Measurements from ENCODE around the gene ASTE1.

Gene ASTE1

GRCh38 chr3:130991126-130991525, 35.5 kb downstream of the ASTE1 start:
- Histone ChIP-seq H3K27me3 (ENCODE audit: control insufficient read depth in 1 of 2, insufficient read depth in 1 of 2, low read length in 2 of 2) (no peaks in the 10 kb centered on the region), H2BK15ac (ENCODE audit: low read depth, poor library complexity, severe bottlenecking) (no peak overlapping the region), H3K4ac (ENCODE audit: low read depth in 1 of 2, low read length in 2 of 2) (no peak overlapping the region), H3K4me3 (ENCODE audit: insufficient read depth in 1 of 2, low read depth in 1 of 2, low read length in 2 of 2) (no peak overlapping the region), H3K23ac (ENCODE audit: low read length in 2 of 2) (peak overlapping the region in 1 of 2 experiments; percentile 81), H2BK120ac (ENCODE audit: low read depth, low read length) (no peak overlapping the region), H4K8ac (ENCODE audit: low read length) (no peak overlapping the region), H3K79me1 (replicated peaks; ENCODE audit: low read length, poor library complexity, severe bottlenecking) (peaks cover 13% of the 10 kb centered on the region), H2BK12ac (ENCODE audit: low read length in 2 of 2) (no peak overlapping the region), H4K91ac (ENCODE audit: low read length) (no peak overlapping the region), H3K9ac (ENCODE audit: low read length) (no peak overlapping the region), H3K18ac (ENCODE audit: low read depth in 1 of 2, low read length in 2 of 2) (no peak overlapping the region), H2AK5ac (ENCODE audit: low read length, severe bottlenecking) (no peak overlapping the region), H3K9me3 (ENCODE audit: control insufficient read depth, low read length) (no peaks in the 10 kb centered on the region), H2AFZ (ENCODE audit: low read depth, low read length) (no peak overlapping the region), H3K27ac (ENCODE audit: low read length, poor library complexity, severe bottlenecking) (no peak overlapping the region), H3K14ac (ENCODE audit: low read length in 2 of 2) (no peak overlapping the region), H2BK5ac (ENCODE audit: low read depth, low read length, poor library complexity, severe bottlenecking) (no peak overlapping the region), H3K4me2 (ENCODE audit: low read length, poor library complexity, severe bottlenecking) (no peak overlapping the region), H3K4me1 (ENCODE audit: control insufficient read depth, insufficient read depth, low read depth, low read length) (no peaks in the 10 kb centered on the region), H3K36me3 (ENCODE audit: control insufficient read depth in 1 of 2, insufficient read depth in 2 of 2, low read depth in 1 of 2, low read length in 2 of 2) (peaks cover 17 to 45% of the 10 kb centered on the region in 2 experiments)
- DNase-seq = no peak
- 90% methylated on average over 4 of the region's 5 CpGs for WGBS

GRCh38 chr3:130990282-130990681, 36.3 kb downstream of the ASTE1 start:
- H2BK15ac ChIP-seq (ENCODE audit: low read depth, poor library complexity, severe bottlenecking) = no peak overlapping the region
- no peak for DNase-seq
- H3K9ac ChIP-seq (ENCODE audit: low read length) = no peak overlapping the region
- peaks cover 13 to 38% of the 10 kb centered on the region in 2 experiments for H3K36me3 ChIP-seq (ENCODE audit: control insufficient read depth in 1 of 2, insufficient read depth in 2 of 2, low read depth in 1 of 2, low read length in 2 of 2)
- no peak overlapping the region for H3K18ac ChIP-seq (ENCODE audit: low read depth in 1 of 2, low read length in 2 of 2)
- H3K27ac ChIP-seq (ENCODE audit: low read length, poor library complexity, severe bottlenecking) = no peak overlapping the region
- H2BK5ac ChIP-seq (ENCODE audit: low read depth, low read length, poor library complexity, severe bottlenecking) = no peak overlapping the region
- H3K9me3 ChIP-seq (ENCODE audit: control insufficient read depth, low read length) = no peaks in the 10 kb centered on the region
- H3K4me2 ChIP-seq (ENCODE audit: low read length, poor library complexity, severe bottlenecking) = no peak overlapping the region
- no peak overlapping the region for H4K91ac ChIP-seq (ENCODE audit: low read length)
- H3K4me3 ChIP-seq (ENCODE audit: insufficient read depth in 1 of 2, low read depth in 1 of 2, low read length in 2 of 2) = no peak overlapping the region
- H2AK5ac ChIP-seq (ENCODE audit: low read length, severe bottlenecking) = no peak overlapping the region
- no peak overlapping the region for H3K14ac ChIP-seq (ENCODE audit: low read length in 2 of 2)
- no peaks in the 10 kb centered on the region for H3K27me3 ChIP-seq (ENCODE audit: control insufficient read depth in 1 of 2, insufficient read depth in 1 of 2, low read length in 2 of 2)
- H3K79me1 ChIP-seq (replicated peaks; ENCODE audit: low read length, poor library complexity, severe bottlenecking) = peaks cover 11% of the 10 kb centered on the region
- H2BK120ac ChIP-seq (ENCODE audit: low read depth, low read length) = no peak overlapping the region
- H2AFZ ChIP-seq (ENCODE audit: low read depth, low read length) = no peak overlapping the region
- no peak overlapping the region for H2BK12ac ChIP-seq (ENCODE audit: low read length in 2 of 2)
- H3K4ac ChIP-seq (ENCODE audit: low read depth in 1 of 2, low read length in 2 of 2) = no peak overlapping the region
- no peak overlapping the region for H4K8ac ChIP-seq (ENCODE audit: low read length)
- 71% methylated on average over 5 of the region's 5 CpGs for WGBS
- H3K23ac ChIP-seq (ENCODE audit: low read length in 2 of 2) = no peak overlapping the region
- no peaks in the 10 kb centered on the region for H3K4me1 ChIP-seq (ENCODE audit: control insufficient read depth, insufficient read depth, low read depth, low read length)

GRCh38 chr3:130981469-130981868, 45.2 kb downstream of the ASTE1 start:
- H3K4ac ChIP-seq (ENCODE audit: low read depth in 1 of 2, low read length in 2 of 2) = no peak overlapping the region
- 100% methylated on average over 1 of the region's 2 CpGs for WGBS
- H2AK5ac ChIP-seq (ENCODE audit: low read length, severe bottlenecking) = no peak overlapping the region

GRCh38 chr3:130979117-130979516, 47.5 kb downstream of the ASTE1 start:
- no peak overlapping the region for H4K8ac ChIP-seq (ENCODE audit: low read length)
- H2AK5ac ChIP-seq (ENCODE audit: low read length, severe bottlenecking) = no peak overlapping the region
- H3K27ac ChIP-seq (ENCODE audit: low read length, poor library complexity, severe bottlenecking) = no peak overlapping the region
- H3K23ac ChIP-seq (ENCODE audit: low read length in 2 of 2) = no peak overlapping the region
- H2BK120ac ChIP-seq (ENCODE audit: low read depth, low read length) = no peak overlapping the region
- no peak overlapping the region for H3K4ac ChIP-seq (ENCODE audit: low read depth in 1 of 2, low read length in 2 of 2)
- no peak overlapping the region for H2AFZ ChIP-seq (ENCODE audit: low read depth, low read length)
- H3K4me1 ChIP-seq (ENCODE audit: control insufficient read depth, insufficient read depth, low read depth, low read length) = no peaks in the 10 kb centered on the region
- no peak overlapping the region for H3K4me3 ChIP-seq (ENCODE audit: insufficient read depth in 1 of 2, low read depth in 1 of 2, low read length in 2 of 2)
- H3K79me1 ChIP-seq (replicated peaks; ENCODE audit: low read length, poor library complexity, severe bottlenecking) = peaks cover 11% of the 10 kb centered on the region
- H3K9me3 ChIP-seq (ENCODE audit: control insufficient read depth, low read length) = no peaks in the 10 kb centered on the region
- H4K91ac ChIP-seq (ENCODE audit: low read length) = no peak overlapping the region
- no peak overlapping the region for H2BK5ac ChIP-seq (ENCODE audit: low read depth, low read length, poor library complexity, severe bottlenecking)
- WGBS = 96% methylated on average over 2 of the region's 2 CpGs
- H2BK12ac ChIP-seq (ENCODE audit: low read length in 2 of 2) = no peak overlapping the region
- H3K18ac ChIP-seq (ENCODE audit: low read depth in 1 of 2, low read length in 2 of 2) = no peak overlapping the region
- H3K4me2 ChIP-seq (ENCODE audit: low read length, poor library complexity, severe bottlenecking) = no peak overlapping the region
- peak overlapping the region; percentile 38 for H3K9ac ChIP-seq (ENCODE audit: low read length)
- H3K27me3 ChIP-seq (ENCODE audit: control insufficient read depth in 1 of 2, insufficient read depth in 1 of 2, low read length in 2 of 2) = no peaks in the 10 kb centered on the region
- no peak for DNase-seq
- peaks cover 6 to 57% of the 10 kb centered on the region in 2 experiments for H3K36me3 ChIP-seq (ENCODE audit: control insufficient read depth in 1 of 2, insufficient read depth in 2 of 2, low read depth in 1 of 2, low read length in 2 of 2)
- H3K14ac ChIP-seq (ENCODE audit: low read length in 2 of 2) = no peak overlapping the region
- no peak overlapping the region for H2BK15ac ChIP-seq (ENCODE audit: low read depth, poor library complexity, severe bottlenecking)

More at GRCh38 chr3:130981469-130981868, 45.2 kb downstream of the ASTE1 start:
- H3K79me1 ChIP-seq (replicated peaks; ENCODE audit: low read length, poor library complexity, severe bottlenecking) = peaks cover 8% of the 10 kb centered on the region
- H2BK12ac ChIP-seq (ENCODE audit: low read length in 2 of 2) = no peak overlapping the region
- no peak overlapping the region for H3K9ac ChIP-seq (ENCODE audit: low read length)
- H4K8ac ChIP-seq (ENCODE audit: low read length) = no peak overlapping the region
- no peak overlapping the region for H2AFZ ChIP-seq (ENCODE audit: low read depth, low read length)
- H3K4me1 ChIP-seq (ENCODE audit: control insufficient read depth, insufficient read depth, low read depth, low read length) = no peaks in the 10 kb centered on the region
- H3K9me3 ChIP-seq (ENCODE audit: control insufficient read depth, low read length) = no peaks in the 10 kb centered on the region
- no peak overlapping the region for H3K4me2 ChIP-seq (ENCODE audit: low read length, poor library complexity, severe bottlenecking)
- DNase-seq = no peak
- no peak overlapping the region for H4K91ac ChIP-seq (ENCODE audit: low read length)
- peaks cover 3 to 41% of the 10 kb centered on the region in 2 experiments for H3K36me3 ChIP-seq (ENCODE audit: control insufficient read depth in 1 of 2, insufficient read depth in 2 of 2, low read depth in 1 of 2, low read length in 2 of 2)
- no peak overlapping the region for H3K18ac ChIP-seq (ENCODE audit: low read depth in 1 of 2, low read length in 2 of 2)
- H2BK15ac ChIP-seq (ENCODE audit: low read depth, poor library complexity, severe bottlenecking) = no peak overlapping the region
- no peak overlapping the region for H3K23ac ChIP-seq (ENCODE audit: low read length in 2 of 2)
- H3K14ac ChIP-seq (ENCODE audit: low read length in 2 of 2) = no peak overlapping the region
- H3K27ac ChIP-seq (ENCODE audit: low read length, poor library complexity, severe bottlenecking) = no peak overlapping the region
- H2BK120ac ChIP-seq (ENCODE audit: low read depth, low read length) = no peak overlapping the region
- no peak overlapping the region for H3K4me3 ChIP-seq (ENCODE audit: insufficient read depth in 1 of 2, low read depth in 1 of 2, low read length in 2 of 2)
- no peak overlapping the region for H2BK5ac ChIP-seq (ENCODE audit: low read depth, low read length, poor library complexity, severe bottlenecking)
- H3K27me3 ChIP-seq (ENCODE audit: control insufficient read depth in 1 of 2, insufficient read depth in 1 of 2, low read length in 2 of 2) = no peaks in the 10 kb centered on the region

Measured in mesenchymal stem cell (in vitro differentiated cells and primary cell).